CD14-positive monocyte (primary cell): ENCODE measurements around the gene DLEC1. TPM values are rescaled to one million over a fixed set of nuclear protein-coding genes. Genes with fewer than 3 reads are reported as not detected.

Experiments used
- DNase-seq, 3 donors: peaks; one replicate each; pipeline ENCODE4 v3.0.0-alpha.2; 2011 to 2022
- H2AFZ ChIP-seq: 2 replicates; pipeline ENCODE4 v1.6.0; 2012; ENCODE audit warnings: mild to moderate bottlenecking, low read depth, low read length, inconsistent platforms; ENCODE audit not compliant: insufficient read depth, poor library complexity, severe bottlenecking
- H3K27ac ChIP-seq, 2 donors: 1 replicate in 1 of 2; 2 replicates in 1 of 2; pipeline ENCODE4 v1.5.1; 2012 to 2013; ENCODE audit warnings: low read length in 2 of 2, control low read depth in 1 of 2, inconsistent platforms in 1 of 2, low read depth in 1 of 2, mild to moderate bottlenecking in 1 of 2
- H3K27me3 ChIP-seq, 2 donors: one replicate each; pipeline versions ENCODE4 v1.6.0 to v1.6.1; 2011 to 2013; ENCODE audit warnings: low read length in 2 of 2; ENCODE audit not compliant: control insufficient read depth in 2 of 2, insufficient read depth in 2 of 2
- H3K36me3 ChIP-seq, 2 donors: replicated peaks in 1 of 2; 1 replicate in 1 of 2; 2 replicates in 1 of 2; pipeline versions ENCODE4 v1.5.1 to v1.6.1; 2012 to 2013; ENCODE audit warnings: low read length in 2 of 2, control low read depth in 1 of 2, inconsistent platforms in 1 of 2, mild to moderate bottlenecking in 1 of 2; ENCODE audit not compliant: insufficient read depth in 2 of 2, control insufficient read depth in 1 of 2
- H3K4me1 ChIP-seq, 2 donors: 1 replicate in 1 of 2; 2 replicates in 1 of 2; pipeline versions ENCODE4 v1.5.1 to v1.6.1; 2012 to 2013; ENCODE audit warnings: low read length in 2 of 2, control low read depth in 1 of 2, inconsistent platforms in 1 of 2, mild to moderate bottlenecking in 1 of 2, moderate library complexity in 1 of 2; ENCODE audit not compliant: insufficient read depth in 2 of 2, control insufficient read depth in 1 of 2
- H3K4me2 ChIP-seq: replicated peaks from 2 replicates; pipeline ENCODE3; 2012; ENCODE audit warnings: low read length, moderate library complexity, mild to moderate bottlenecking; ENCODE audit not compliant: poor library complexity, severe bottlenecking; ENCODE audit errors: extremely low read depth
- H3K4me3 ChIP-seq, 3 experiments: fragments of 200-600 bp in 1 of 3; sonication (generic) in 1 of 3; replicated peaks in 1 of 3; 1 replicate in 2 of 3; 2 replicates in 1 of 3; pipeline ENCODE4 v1.5.1; 2011 to 2013; ENCODE audit warnings: low read length in 3 of 3, mild to moderate bottlenecking in 3 of 3, control low read depth in 2 of 3, low read depth in 2 of 3, inconsistent platforms in 1 of 3, moderate library complexity in 1 of 3
- H3K79me2 ChIP-seq: 2 replicates; pipeline ENCODE4 v1.6.0; 2012; ENCODE audit warnings: mild to moderate bottlenecking, control low read depth, inconsistent platforms, low read length, moderate library complexity; ENCODE audit not compliant: insufficient read depth
- H3K9ac ChIP-seq: 2 replicates; pipeline ENCODE4 v1.6.0; 2017; ENCODE audit warnings: low read length, mild to moderate bottlenecking; ENCODE audit not compliant: insufficient read depth, poor library complexity, severe bottlenecking
- H3K9me3 ChIP-seq, 2 donors: replicated peaks in 1 of 2; 1 replicate in 1 of 2; 2 replicates in 1 of 2; pipeline versions ENCODE4 v1.5.1 to v1.6.1; 2012 to 2013; ENCODE audit warnings: low read length in 2 of 2, control low read depth in 1 of 2; ENCODE audit not compliant: control insufficient read depth in 1 of 2, insufficient read depth in 1 of 2
- H4K20me1 ChIP-seq: 2 replicates; pipeline ENCODE4 v1.6.0; 2012; ENCODE audit warnings: mild to moderate bottlenecking, low read length, control low read depth, moderate library complexity; ENCODE audit not compliant: insufficient read depth
- H3K27ac Mint-ChIP-seq, 7 donors: one replicate each; pipeline ENCODE4 v1.8.0; 2020; ENCODE audit warnings: mild to moderate bottlenecking in 7 of 7, mixed read lengths in 7 of 7, moderate library complexity in 6 of 7, inconsistent platforms in 2 of 7
- H3K27me3 Mint-ChIP-seq, 3 donors: one replicate each; pipeline ENCODE4 v1.8.0; 2021 to 2022; ENCODE audit warnings: low read depth in 3 of 3, mild to moderate bottlenecking in 3 of 3, mixed read lengths in 3 of 3, moderate library complexity in 3 of 3, inconsistent platforms in 1 of 3
- H3K36me3 Mint-ChIP-seq, 2 donors: one replicate each; pipeline ENCODE4 v1.8.0; 2020; ENCODE audit warnings: mixed read lengths in 2 of 2, inconsistent platforms in 1 of 2, mild to moderate bottlenecking in 1 of 2
- H3K4me1 Mint-ChIP-seq: one replicate; pipeline ENCODE4 v1.8.0; 2020; ENCODE audit warnings: mild to moderate bottlenecking, mixed read lengths
- H3K4me3 Mint-ChIP-seq, 2 donors: one replicate each; pipeline ENCODE4 v1.8.0; 2020; ENCODE audit warnings: mild to moderate bottlenecking in 2 of 2, mixed read lengths in 2 of 2, moderate library complexity in 1 of 2
- H3K9me3 Mint-ChIP-seq, 7 donors: one replicate each; pipeline ENCODE4 v1.8.0; 2020 to 2022; ENCODE audit warnings: mixed read lengths in 7 of 7, mild to moderate bottlenecking in 6 of 7, moderate library complexity in 6 of 7, inconsistent platforms in 2 of 7
- CTCF ChIP-seq: fragments of 200-600 bp; IDR thresholded peaks from one replicate; pipeline ENCODE4 v1.8.0; 2022; ENCODE audit warnings: antibody characterized with exemption, mild to moderate bottlenecking
- WGBS: methylation state at CpG from one replicate; pipeline ENCODE4 v1.1.5; 2013; ENCODE audit warnings: missing lambda C conversion rate; ENCODE audit not compliant: insufficient coverage; 5-methylcytosine and 5-hydroxymethylcytosine counted together
- intact Hi-C, 2 donors: fragments of 100-400 bp; cut with micrococcal nuclease; formaldehyde crosslinking; loops; one replicate each; pipeline versions ENCODE4 v1.15.0 to v1.15.1; 2023
- polyA plus RNA-seq, 3 donors: library from polyadenylated mRNA; depleted of rRNA in 1 of 3; unstranded in 2 of 3; stranded (reverse) in 1 of 3; fragments of 300-500 nt in 2 of 3; fragments of >200 nt in 1 of 3; fragmentation: Illumina TruSeq in 2 of 3; gene quantifications; 1 replicate in 2 of 3; 2 replicates in 1 of 3; pipeline ENCODE4 v1.2.3, GENCODE V29; 2012 to 2021

The DLEC1 gene
- polyA plus RNA-seq, 3 donors, result 0.11 to 0.81 (median 0.14) TPM

- peaks cover 0 to 5% of the 10 kb centered on the region in 2 donors for H3K9me3 ChIP-seq
- intact Hi-C loops, result no loop called here
- H3K27ac ChIP-seq, result no peak overlapping the region
- no peaks in the 10 kb centered on the region for H4K20me1 ChIP-seq
- no peaks in the 10 kb centered on the region for H3K27me3 ChIP-seq
- peaks cover 13 to 15% of the 10 kb centered on the region in 2 donors for H3K4me1 ChIP-seq
- Mint-ChIP-seq H3K27me3 (peaks cover 0 to 4% (median 0%) of the 10 kb centered on the region in 3 donors), H3K4me1 (peaks cover 15% of the 10 kb centered on the region), H3K4me3 (no peak overlapping the region), H3K9me3 (peaks cover 6 to 9% (median 8%) of the 10 kb centered on the region in 7 donors), H3K36me3 (peaks cover 25 to 35% of the 10 kb centered on the region in 2 donors), H3K27ac (no peak overlapping the region)
- DNase-seq, result no peak
- no peak overlapping the region for H2AFZ ChIP-seq
- H3K36me3 ChIP-seq, result peaks cover 10 to 14% of the 10 kb centered on the region in 2 donors
- 91% methylated on average over 1 of the region's 3 CpGs for WGBS
- H3K9ac ChIP-seq, result no peak overlapping the region
- no peak for TF ChIP-seq CTCF
- H3K4me3 ChIP-seq, result no peak overlapping the region
- H3K79me2 ChIP-seq, result no peaks in the 10 kb centered on the region
- no peak overlapping the region for H3K4me2 ChIP-seq
Observed at GRCh38 chr3:38020342-38020726, 18.7 kb upstream of the DLEC1 start.

- no peak overlapping the region for H3K27ac ChIP-seq
- peaks cover 19 to 21% of the 10 kb centered on the region in 2 donors for H3K4me1 ChIP-seq
- Mint-ChIP-seq H3K27ac (no peak overlapping the region), H3K9me3 (peaks cover 1 to 6% (median 4%) of the 10 kb centered on the region in 7 donors), H3K4me3 (no peak overlapping the region), H3K36me3 (peaks cover 20 to 28% of the 10 kb centered on the region in 2 donors), H3K4me1 (peaks cover 21% of the 10 kb centered on the region), H3K27me3 (peaks cover 0 to 4% (median 0%) of the 10 kb centered on the region in 3 donors)
- H3K27me3 ChIP-seq, result no peaks in the 10 kb centered on the region
- no peak overlapping the region for H3K4me3 ChIP-seq
- H3K36me3 ChIP-seq, result peaks cover 5 to 10% of the 10 kb centered on the region in 2 donors
- TF ChIP-seq CTCF, result no peak
- H3K79me2 ChIP-seq, result no peaks in the 10 kb centered on the region
- no peak overlapping the region for H3K4me2 ChIP-seq
- no peak overlapping the region for H3K9ac ChIP-seq
- peaks cover 0 to 2% of the 10 kb centered on the region in 2 donors for H3K9me3 ChIP-seq
- intact Hi-C loops, result no loop called here
- no peak for DNase-seq
- no peaks in the 10 kb centered on the region for H4K20me1 ChIP-seq
- 97% methylated on average over 3 of the region's 4 CpGs for WGBS
- H2AFZ ChIP-seq, result no peak overlapping the region
Observed at GRCh38 chr3:38021196-38021595, 17.8 kb upstream of the DLEC1 start.
